Cardiac septum (tissue), 1 donor: Measurements from ENCODE around the gene FGR. TPM values are rescaled to one million over a fixed set of nuclear protein-coding genes. Genes with fewer than 3 reads are reported as not detected.

Source experiments
- DNase-seq: peaks from one replicate; pipeline ENCODE4 v3.0.0-alpha.2; 2020; ENCODE audit warnings: low spot score
- intact Hi-C: fragments of 100-400 bp; cut with DNase I; formaldehyde crosslinking; loops from one replicate; pipeline ENCODE4 v1.14.0; 2022
- total RNA-seq: library from RNA; stranded (reverse); fragmentation: NEBNext Ultra II Directional; extraction: Animal tissue kit (Norgen Biotek cat#: 25700); gene quantifications from one replicate; pipeline ENCODE4 v1.2.1, GENCODE V29; 2021
- donor health status: DM: no; HTN: no; CAD: no.

FGR gene
- total RNA-seq, 1 donor from 2014 or later, result 3.8 TPM

- intact Hi-C loops, result loop anchor here (2.0 to 5.0 kb wide), 2 partner anchors 36 kb away; no protein-coding TSS in a partner anchor
- DNase-seq, result no peak
These were observed 71.7 kb downstream of the FGR start for GRCh38 chr1:27563341-27563590.

GRCh38 chr1:27562534-27563340 lies 72.2 kb downstream of the FGR start:
- intact Hi-C loops, result loop anchor here (2.0 to 5.0 kb wide), 2 partner anchors 35 to 36 kb away; no protein-coding TSS in a partner anchor
- no peak for DNase-seq

Other genes starting within 250 kb of the FGR start
- gene GPR3, start 242.6 kb downstream of the FGR start, total RNA-seq, result 2.3 TPM
- gene WASF2, start 145.0 kb downstream of the FGR start, total RNA-seq, result 59.3 TPM
- gene AHDC1, start 31.0 kb downstream of the FGR start, total RNA-seq, result 57.7 TPM
- gene IFI6, start 37.0 kb upstream of the FGR start, total RNA-seq, result 32.4 TPM
- gene FAM76A, start 90.8 kb upstream of the FGR start, total RNA-seq, result 11.5 TPM
- 27.4 TPM for gene STX12, start 138.0 kb upstream of the FGR start, total RNA-seq
- 23.8 TPM for gene PPP1R8, start 195.6 kb upstream of the FGR start, total RNA-seq
- gene THEMIS2, start 237.4 kb upstream of the FGR start, total RNA-seq, result 3.6 TPM